ENCODE results near the gene TAPBP. TPM values are rescaled to one million over a fixed set of nuclear protein-coding genes. Genes with fewer than 3 reads are reported as not detected.
"Not testable (repeated sequence)": the region's sequence is repeated elsewhere in the genome, so short reads cannot be mapped to it uniquely, and the experiment has no call there.

Gene TAPBP
- total RNA-seq, 1 experiment from 2014 or later = 15.4 TPM

- H3K27me3 ChIP-seq = no peaks in the 10 kb centered on the region
- no peak overlapping the region for H3K4me3 ChIP-seq
- H3K4me1 ChIP-seq = no peaks in the 10 kb centered on the region
- no peak overlapping the region for H3K27ac ChIP-seq
- peaks cover 5% of the 10 kb centered on the region for H3K36me3 ChIP-seq
- DNase-seq = no peak
- no peaks in the 10 kb centered on the region for H3K9me3 ChIP-seq (replicated peaks)
These were observed 18.1 kb downstream of the TAPBP start for GRCh38 chr6:33295621-33296369.

GRCh38 chr6:33294086-33294823 lies 19.6 kb downstream of the TAPBP start:
- Histone ChIP-seq H3K9me3 (replicated peaks) (no peaks in the 10 kb centered on the region), H3K4me1 (0 out of 2 replicates have a peak, but pooled peaks cover 3% of the 10 kb centered on the region), H3K4me3 (no peak overlapping the region), H3K36me3 (peaks cover 5% of the 10 kb centered on the region), H3K27ac (no peak overlapping the region), H3K27me3 (no peaks in the 10 kb centered on the region)
- DNase-seq = no peak

GRCh38 chr6:33292996-33293682 lies 20.7 kb downstream of the TAPBP start:
- DNase-seq = no peak
- Histone ChIP-seq H3K36me3 (peaks cover 7% of the 10 kb centered on the region), H3K4me1 (peaks cover 4% of the 10 kb centered on the region; the same call in 1 of the 2 replicates), H3K27ac (no peak overlapping the region), H3K27me3 (no peaks in the 10 kb centered on the region), H3K4me3 (no peak overlapping the region), H3K9me3 (replicated peaks) (no peaks in the 10 kb centered on the region)

GRCh38 chr6:33290459-33290858 lies 23.4 kb downstream of the TAPBP start:
- peak overlapping the region; percentile 73 for H3K4me3 ChIP-seq
- DNase-seq = no peak
- peaks cover 19% of the 10 kb centered on the region for H3K36me3 ChIP-seq

GRCh38 chr6:33289784-33290315 lies 24.0 kb downstream of the TAPBP start:
- no peak for DNase-seq

More at GRCh38 chr6:33290459-33290858, 23.4 kb downstream of the TAPBP start:
- Histone ChIP-seq H3K4me1 (peaks cover 7% of the 10 kb centered on the region; the same call in 1 of the 2 replicates), H3K27ac (no peak overlapping the region), H3K9me3 (replicated peaks) (no peaks in the 10 kb centered on the region), H3K27me3 (no peaks in the 10 kb centered on the region)

GRCh38 chr6:33288921-33289783 lies 24.7 kb downstream of the TAPBP start, which contains the start of the genes PFDN6 and WDR46:
Gene PFDN6 (plus strand): TSS chr6:33289601. CDS start chr6:33289857, 256 bp downstream.
Gene WDR46 (minus strand): TSS chr6:33289239. CDS start chr6:33289170, 69 bp downstream.
- Histone ChIP-seq H3K27ac (peak within 1 kb of the TSS; percentile 25), H3K9me3 (replicated peaks) (no peaks in the 10 kb centered on the region), H3K36me3 (peaks cover 25% of the 10 kb centered on the region), H3K4me3 (peak within 1 kb of the TSS; percentile 73), H3K27me3 (no peaks in the 10 kb centered on the region), H3K4me1 (peaks cover 7% of the 10 kb centered on the region; the same call in 1 of the 2 replicates)
- peak; percentile 83 to 90 for DNase-seq

More at GRCh38 chr6:33289784-33290315, 24.0 kb downstream of the TAPBP start:
- peaks cover 7% of the 10 kb centered on the region; the same call in 1 of the 2 replicates for H3K4me1 ChIP-seq
- H3K36me3 ChIP-seq = peaks cover 21% of the 10 kb centered on the region
- peak overlapping the region; percentile 73 for H3K4me3 ChIP-seq
- peak overlapping the region; percentile 25 for H3K27ac ChIP-seq
- H3K27me3 ChIP-seq = no peaks in the 10 kb centered on the region
- no peaks in the 10 kb centered on the region for H3K9me3 ChIP-seq (replicated peaks)

GRCh38 chr6:33288141-33288920 lies 25.5 kb downstream of the TAPBP start:
- peaks cover 31% of the 10 kb centered on the region for H3K36me3 ChIP-seq
- H3K4me1 ChIP-seq = peaks cover 7% of the 10 kb centered on the region; the same call in 1 of the 2 replicates
- peak overlapping the region; percentile 25; the same call in 1 of the 2 replicates for H3K27ac ChIP-seq

GRCh38 chr6:33286946-33287914 lies 26.6 kb downstream of the TAPBP start:
- H3K27ac ChIP-seq = no peak overlapping the region
- H3K4me3 ChIP-seq = no peak overlapping the region
- peaks cover 34% of the 10 kb centered on the region for H3K36me3 ChIP-seq
- no peaks in the 10 kb centered on the region for H3K27me3 ChIP-seq
- H3K4me1 ChIP-seq = peaks cover 7% of the 10 kb centered on the region; the same call in 1 of the 2 replicates
- no peaks in the 10 kb centered on the region for H3K9me3 ChIP-seq (replicated peaks)
- no peak for DNase-seq

More at GRCh38 chr6:33288141-33288920, 25.5 kb downstream of the TAPBP start:
- Histone ChIP-seq H3K9me3 (replicated peaks) (no peaks in the 10 kb centered on the region), H3K4me3 (peak overlapping the region; percentile 73), H3K27me3 (no peaks in the 10 kb centered on the region)
- no peak for DNase-seq

GRCh38 chr6:33285214-33285613 lies 28.7 kb downstream of the TAPBP start:
- H3K27me3 ChIP-seq; H3K4me1 ChIP-seq; H3K4me3 ChIP-seq; H3K9me3 ChIP-seq (replicated peaks); H3K27ac ChIP-seq; DNase-seq: not testable (repeated sequence)
- peaks cover 34% of the 10 kb centered on the region for H3K36me3 ChIP-seq

- DNase-seq = no peak
- Histone ChIP-seq H3K36me3 (peaks cover 42% of the 10 kb centered on the region), H3K4me3 (no peak overlapping the region), H3K4me1 (no peaks in the 10 kb centered on the region), H3K27me3 (no peaks in the 10 kb centered on the region), H3K9me3 (replicated peaks) (no peaks in the 10 kb centered on the region), H3K27ac (no peak overlapping the region)
These were observed 33.3 kb downstream of the TAPBP start for GRCh38 chr6:33280539-33280938.

- Histone ChIP-seq H3K4me1 (no peaks in the 10 kb centered on the region), H3K4me3 (no peak overlapping the region), H3K27me3 (no peaks in the 10 kb centered on the region), H3K27ac (no peak overlapping the region), H3K36me3 (peaks cover 47% of the 10 kb centered on the region), H3K9me3 (replicated peaks) (no peaks in the 10 kb centered on the region)
- DNase-seq = peak; percentile 74 to 80
These were observed 33.8 kb downstream of the TAPBP start for GRCh38 chr6:33279971-33280511.

- DNase-seq = no peak
- no peak overlapping the region for H3K27ac ChIP-seq
- no peaks in the 10 kb centered on the region for H3K9me3 ChIP-seq (replicated peaks)
- H3K4me1 ChIP-seq = peaks cover 4% of the 10 kb centered on the region; the same call in 1 of the 2 replicates
- peaks cover 50% of the 10 kb centered on the region for H3K36me3 ChIP-seq
- H3K4me3 ChIP-seq = no peak overlapping the region
- no peaks in the 10 kb centered on the region for H3K27me3 ChIP-seq
These were observed 34.6 kb downstream of the TAPBP start for GRCh38 chr6:33279257-33279695.

Data from SJCRH30 (cell line).